PC-3 (cell line): Measurements from ENCODE around the gene ABLIM2. TPM values are rescaled to one million over a fixed set of nuclear protein-coding genes. Genes with fewer than 3 reads are reported as not detected.

Experiments used
- ATAC-seq: fragments of 200-7000 bp; cut with Tn5 transposase; 2 replicates; pipeline ENCODE4 v1.9.1; 2020; ENCODE audit warnings: mild to moderate bottlenecking, moderate library complexity
- BruUV-seq: library from RNA; stranded (reverse); fragments of 400-500 nt; replicated peaks from 2 replicates; lab custom pipeline; 2021; lab: Mats Ljungman, UMichigan
- CTCF ChIA-PET: fragments of 300-600 bp; sonication (Branson Sonifier 250); formaldehyde crosslinking; loops from one replicate; lab custom pipeline; 2022; ENCODE audit warnings: antibody characterized with exemption; lab: Charles Lee
- POLR2A ChIA-PET: fragments of 300-600 bp; sonication (Branson Sonifier 250); formaldehyde crosslinking; loops from one replicate; lab custom pipeline; 2022; ENCODE audit warnings: antibody characterized with exemption; ENCODE audit not compliant: unreplicated experiment; lab: Charles Lee
- DNase-seq: peaks from one replicate; pipeline ENCODE4 v3.0.0-alpha.2; 2015
- H2AFZ ChIP-seq: fragments of 300-600 bp; sonication (generic); 2 replicates; pipeline ENCODE4 v1.6.0; 2016; ENCODE audit warnings: antibody characterized with exemption, low read length
- H3F3A ChIP-seq: fragments of 300-600 bp; sonication (generic); one replicate; pipeline ENCODE4 v1.6.0; 2017; ENCODE audit warnings: antibody characterized with exemption, low read length, control low read depth, mild to moderate bottlenecking; ENCODE audit not compliant: unreplicated experiment
- H3K27ac ChIP-seq: fragments of 300-600 bp; sonication (generic); 2 replicates; pipeline ENCODE4 v1.5.1; 2016; ENCODE audit warnings: mild to moderate bottlenecking, low read length
- H3K27me3 ChIP-seq: fragments of 300-600 bp; sonication (generic); 2 replicates; pipeline ENCODE4 v1.6.1; 2016; ENCODE audit warnings: low read length, mixed read lengths
- H3K36me3 ChIP-seq: fragments of 300-600 bp; sonication (generic); 2 replicates; pipeline ENCODE4 v1.6.1; 2016; ENCODE audit warnings: low read depth, mixed run types, low read length, mixed read lengths
- H3K4me1 ChIP-seq: fragments of 300-600 bp; sonication (generic); 2 replicates; pipeline ENCODE4 v1.5.1; 2016; ENCODE audit warnings: low read length; ENCODE audit not compliant: insufficient read depth
- H3K4me2 ChIP-seq: fragments of 300-600 bp; sonication (generic); 2 replicates; pipeline ENCODE4 v1.6.0; 2016; ENCODE audit warnings: low read length
- H3K4me3 ChIP-seq: fragments of 300-600 bp; sonication (generic); 2 replicates; pipeline ENCODE4 v1.5.1; 2016; ENCODE audit warnings: mild to moderate bottlenecking, low read length, mixed read lengths
- H3K79me2 ChIP-seq: fragments of 300-600 bp; sonication (generic); 2 replicates; pipeline ENCODE4 v1.6.1; 2017; ENCODE audit warnings: low read length, mixed read lengths
- H3K9ac ChIP-seq: fragments of 300-600 bp; sonication (generic); 2 replicates; pipeline ENCODE4 v1.6.0; 2016; ENCODE audit warnings: mild to moderate bottlenecking, low read length
- H3K9me2 ChIP-seq: fragments of 300-600 bp; sonication (generic); replicated peaks from 2 replicates; pipeline ENCODE4 v1.6.1; 2016; ENCODE audit warnings: mixed run types, low read length, mixed read lengths
- H3K9me3 ChIP-seq: fragments of 300-600 bp; sonication (generic); 2 replicates; pipeline ENCODE4 v1.6.1; 2016; ENCODE audit warnings: low read length, mixed read lengths
- H4K20me1 ChIP-seq: fragments of 300-600 bp; sonication (generic); 2 replicates; pipeline ENCODE4 v1.6.1; 2016; ENCODE audit warnings: low read length, mixed read lengths
- EZH2 ChIP-seq: fragments of 300-600 bp; sonication (generic); IDR thresholded peaks from one replicate; pipeline ENCODE4 v1.6.1; 2017; ENCODE audit warnings: antibody characterized with exemption, mild to moderate bottlenecking, low read length; ENCODE audit not compliant: unreplicated experiment
- EZH2phosphoT487 ChIP-seq: fragments of 300-600 bp; sonication (generic); IDR thresholded peaks from 2 replicates; pipeline ENCODE4 v1.6.1; 2018; ENCODE audit warnings: mild to moderate bottlenecking, antibody characterized with exemption, low read length, borderline replicate concordance
- intact Hi-C: fragments of 100-400 bp; cut with micrococcal nuclease; formaldehyde crosslinking; loops from 2 replicates; pipeline ENCODE4 v1.9.0; 2023
- total RNA-seq: library from RNA; depleted of rRNA; stranded (reverse); fragments of >200 nt; gene quantifications from 2 replicates; pipeline ENCODE4 v1.2.3, GENCODE V29; 2014
- TF ChIP-seq, protein P1 (sequence below): fragments of 300-600 bp; sonication (generic); conservative IDR thresholded peaks from 2 replicates; pipeline ENCODE4 v1.5.1; 2017; ENCODE audit warnings: antibody characterized with exemption, low read depth, mild to moderate bottlenecking, low read length

ABLIM2 gene
- total RNA-seq, 1 experiment from 2014 or later = 3.2 TPM

DNA sequence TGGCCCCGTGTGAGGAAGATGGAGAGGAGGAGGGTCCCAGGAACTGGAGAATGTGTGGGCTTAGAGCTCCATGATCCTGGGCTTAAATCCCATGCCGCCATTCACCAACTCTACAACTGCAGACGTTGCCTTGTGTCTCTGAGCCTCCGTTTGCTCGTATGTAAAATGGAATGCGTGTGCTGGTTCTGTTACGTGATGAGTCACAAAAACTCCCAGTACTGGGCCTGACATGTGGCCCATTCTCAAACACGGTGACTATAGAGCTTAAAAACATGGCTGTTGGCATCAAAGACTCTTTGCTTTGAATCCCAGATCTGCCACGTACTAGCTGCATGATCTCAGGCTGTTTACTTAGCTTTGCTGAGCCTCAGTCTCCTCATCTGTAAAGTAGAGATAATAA lies 206.0 kb downstream of the ABLIM2 start:
- no peaks in the 10 kb centered on the region for H4K20me1 ChIP-seq
- H3K9me2 ChIP-seq = no peaks in the 10 kb centered on the region
- no peaks in the 10 kb centered on the region for H3K79me2 ChIP-seq
- H3F3A ChIP-seq = no peaks in the 10 kb centered on the region
- no peak overlapping the region for H3K4me3 ChIP-seq
- no peaks in the 10 kb centered on the region for H3K9me3 ChIP-seq
- no peaks in the 10 kb centered on the region for H3K27me3 ChIP-seq
- no peak overlapping the region for H3K4me2 ChIP-seq
- no TSS peak for BruUV-seq
- H3K9ac ChIP-seq = no peak overlapping the region
- no peak overlapping the region for H3K27ac ChIP-seq
- intact Hi-C loops = no loop called here
- DNase-seq = no peak
- peaks cover 21% of the 10 kb centered on the region for H3K4me1 ChIP-seq
- no peak for ATAC-seq
- no peak for TF ChIP-seq EZH2phosphoT487
- TF ChIP-seq, protein P1, sequence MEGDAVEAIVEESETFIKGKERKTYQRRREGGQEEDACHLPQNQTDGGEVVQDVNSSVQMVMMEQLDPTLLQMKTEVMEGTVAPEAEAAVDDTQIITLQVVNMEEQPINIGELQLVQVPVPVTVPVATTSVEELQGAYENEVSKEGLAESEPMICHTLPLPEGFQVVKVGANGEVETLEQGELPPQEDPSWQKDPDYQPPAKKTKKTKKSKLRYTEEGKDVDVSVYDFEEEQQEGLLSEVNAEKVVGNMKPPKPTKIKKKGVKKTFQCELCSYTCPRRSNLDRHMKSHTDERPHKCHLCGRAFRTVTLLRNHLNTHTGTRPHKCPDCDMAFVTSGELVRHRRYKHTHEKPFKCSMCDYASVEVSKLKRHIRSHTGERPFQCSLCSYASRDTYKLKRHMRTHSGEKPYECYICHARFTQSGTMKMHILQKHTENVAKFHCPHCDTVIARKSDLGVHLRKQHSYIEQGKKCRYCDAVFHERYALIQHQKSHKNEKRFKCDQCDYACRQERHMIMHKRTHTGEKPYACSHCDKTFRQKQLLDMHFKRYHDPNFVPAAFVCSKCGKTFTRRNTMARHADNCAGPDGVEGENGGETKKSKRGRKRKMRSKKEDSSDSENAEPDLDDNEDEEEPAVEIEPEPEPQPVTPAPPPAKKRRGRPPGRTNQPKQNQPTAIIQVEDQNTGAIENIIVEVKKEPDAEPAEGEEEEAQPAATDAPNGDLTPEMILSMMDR = no peak
- TF ChIP-seq EZH2 = no peak
- no peaks in the 10 kb centered on the region for H3K36me3 ChIP-seq
- ChIA-PET POLR2A (no interaction called here), CTCF (interaction anchor here (0.6 kb wide), 1 partner anchor 20 kb away, joined by 3 read pairs; no protein-coding TSS in a partner anchor)
- no peak overlapping the region for H2AFZ ChIP-seq

DNA sequence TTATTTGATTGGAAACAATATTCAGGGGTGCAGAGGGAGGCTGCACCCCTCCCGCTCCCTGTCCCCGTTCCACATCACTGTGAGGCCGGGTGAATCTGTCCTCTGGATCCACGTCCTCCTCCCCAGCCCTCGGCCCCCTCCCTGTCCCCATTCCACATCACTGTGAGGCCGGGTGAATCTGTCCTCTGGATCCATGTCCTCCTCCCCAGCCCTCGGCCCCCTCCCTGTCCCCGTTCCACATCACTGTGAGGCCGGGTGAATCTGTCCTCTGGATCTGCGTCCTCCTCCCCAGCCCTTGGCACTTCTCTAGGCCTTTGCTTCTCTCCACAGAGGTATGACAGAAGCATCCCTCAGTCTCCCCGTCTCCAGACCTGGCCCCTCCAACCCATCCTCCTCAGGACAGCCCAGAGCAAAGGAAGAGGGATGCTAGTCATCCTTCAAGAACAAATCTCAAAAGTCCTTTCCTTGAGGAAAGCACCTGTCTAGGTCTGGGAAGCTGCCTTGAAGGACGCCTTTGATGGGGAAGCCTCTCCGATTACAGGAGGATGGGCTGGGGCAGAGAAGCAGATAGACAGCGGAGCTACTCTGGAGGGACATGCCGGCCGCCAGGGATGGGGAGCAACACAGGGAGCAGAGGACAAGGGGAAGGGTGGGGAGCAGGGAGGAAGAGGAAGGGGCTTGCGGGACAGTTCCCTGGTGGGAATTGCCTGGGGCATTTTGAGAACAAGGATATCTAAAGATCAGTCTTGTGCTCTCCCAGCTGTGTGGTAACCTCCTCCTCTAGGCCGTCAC lies 208.1 kb downstream of the ABLIM2 start:
- BruUV-seq = no TSS peak
- DNase-seq (no peak), ATAC-seq (no peak)
- Histone ChIP-seq H3K4me1 (peaks cover 1% of the 10 kb centered on the region; the same call in 1 of the 2 replicates), H3K9ac (no peak overlapping the region), H3K79me2 (no peaks in the 10 kb centered on the region), H4K20me1 (no peaks in the 10 kb centered on the region), H3K36me3 (no peaks in the 10 kb centered on the region), H3K27me3 (no peaks in the 10 kb centered on the region), H3K4me2 (no peak overlapping the region), H2AFZ (no peak overlapping the region), H3K9me3 (no peaks in the 10 kb centered on the region), H3K27ac (no peak overlapping the region), H3K4me3 (no peak overlapping the region), H3K9me2 (no peaks in the 10 kb centered on the region), H3F3A (no peaks in the 10 kb centered on the region)
- intact Hi-C loops = no loop called here
- ChIA-PET POLR2A (no interaction called here), CTCF (no interaction called here)
- TF ChIP-seq, protein P1 = no peak
- TF ChIP-seq EZH2 = no peak

DNA sequence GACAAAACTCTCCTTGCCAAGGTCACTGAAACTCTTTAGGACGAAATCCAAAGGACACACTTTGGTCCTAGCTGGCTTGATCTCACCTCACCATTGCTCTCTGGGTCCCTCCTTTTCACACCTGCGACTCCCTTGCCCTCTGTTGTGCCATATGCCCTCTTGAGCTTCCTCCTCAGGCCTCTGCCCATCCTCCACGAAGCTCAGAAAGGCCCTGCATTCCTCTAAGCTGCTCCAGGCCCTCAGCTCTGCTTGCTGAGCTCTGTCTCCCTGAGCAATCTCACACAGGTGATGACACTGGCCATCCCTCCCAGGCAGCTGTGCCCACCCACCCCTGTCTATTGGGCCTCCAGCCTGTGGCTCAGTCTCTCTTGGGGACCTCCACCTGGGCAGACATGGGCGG lies 208.9 kb downstream of the ABLIM2 start:
- intact Hi-C loops = no loop called here
- Histone ChIP-seq H3K27me3 (no peaks in the 10 kb centered on the region), H3K9me3 (no peaks in the 10 kb centered on the region), H3K79me2 (no peaks in the 10 kb centered on the region), H3K9me2 (no peaks in the 10 kb centered on the region), H3K4me1 (no peaks in the 10 kb centered on the region), H3F3A (no peaks in the 10 kb centered on the region), H3K4me2 (no peak overlapping the region), H3K9ac (no peak overlapping the region), H2AFZ (no peak overlapping the region), H3K36me3 (no peaks in the 10 kb centered on the region), H3K4me3 (no peak overlapping the region), H3K27ac (no peak overlapping the region), H4K20me1 (no peaks in the 10 kb centered on the region)
- ChIA-PET CTCF (no interaction called here), POLR2A (no interaction called here)
- TF ChIP-seq, protein P1 = no peak
- no peak for TF ChIP-seq EZH2phosphoT487
- TF ChIP-seq EZH2 = no peak
- ATAC-seq (no peak), DNase-seq (no peak)
- BruUV-seq = no TSS peak
